PC-9 (cell line): Measurements from ENCODE around the gene RHOB.

Experiments
- CTCF ChIP-seq: fragments of 200-600 bp; sonication (generic); conservative IDR thresholded peaks from 2 replicates; pipeline ENCODE4 v1.6.1; 2017; ENCODE audit warnings: mixed run types, antibody characterized with exemption, mild to moderate bottlenecking, moderate library complexity
- EZH2 ChIP-seq: fragments of 200-600 bp; sonication (generic); IDR thresholded peaks from 2 replicates; pipeline ENCODE4 v1.8.0; 2017; ENCODE audit warnings: antibody characterized with exemption, low read depth

- no peak; the same call in 1 of the 2 replicates for TF ChIP-seq CTCF
- TF ChIP-seq EZH2: no peak
These were observed 5.7 kb downstream of the RHOB start for GRCh38 chr2:20452551-20452950.
